Measurements from ENCODE around the gene RAP1GDS1.
"Not testable (repeated sequence)": the region's sequence is repeated elsewhere in the genome, so short reads cannot be mapped to it uniquely, and the experiment has no call there.

RAP1GDS1 gene

GRCh38 chr4:98470366-98470765 lies 209.2 kb downstream of the RAP1GDS1 start:
- intact Hi-C loops (cut with DNase I) = no loop called here
- DNase-seq = no peak

DNA sequence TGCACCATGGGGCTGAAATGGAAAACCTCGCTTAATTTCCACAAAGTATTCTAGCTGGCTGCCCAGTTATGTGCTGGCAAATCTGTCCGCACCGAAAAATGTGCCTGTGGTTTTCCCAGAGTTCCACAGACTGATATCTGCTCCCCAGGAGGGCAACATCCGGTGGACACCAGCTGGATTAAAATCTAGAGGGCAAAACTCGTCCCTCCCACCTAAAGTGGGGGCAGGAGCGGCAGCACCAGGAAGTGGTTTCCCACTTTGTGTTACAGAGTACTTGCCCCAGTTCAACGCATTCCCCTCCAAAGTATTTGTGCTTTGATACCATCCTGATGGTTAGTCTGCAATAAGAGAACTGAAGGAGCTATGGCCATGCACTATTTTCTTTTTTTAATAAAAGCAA lies 209.6 kb downstream of the RAP1GDS1 start:
- DNase-seq = peak in 1 of 10 donors; percentile 73
- intact Hi-C loops (cut with DNase I) = no loop called here

DNA sequence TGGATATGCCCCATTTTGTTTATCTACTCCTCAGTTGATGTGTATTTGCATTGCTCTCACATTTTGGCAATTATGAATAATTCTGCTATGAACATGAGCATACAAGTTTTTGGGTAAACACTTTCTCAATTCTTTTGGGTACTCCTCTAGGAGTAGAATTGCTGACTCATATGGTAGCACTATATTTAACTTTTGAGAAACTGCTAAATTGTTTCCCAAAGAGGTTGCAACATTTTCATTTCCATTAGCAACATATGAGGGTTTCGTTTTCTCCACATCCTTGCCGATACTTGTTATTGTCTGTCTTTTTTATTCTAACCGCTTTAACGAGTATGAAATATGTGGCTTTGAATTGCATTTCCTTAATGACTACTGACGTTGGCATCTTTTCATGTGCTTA lies 211.9 kb downstream of the RAP1GDS1 start:
- DNase-seq = no peak
- intact Hi-C loops (cut with DNase I) = no loop called here

- DNase-seq = no peak
- intact Hi-C loops (cut with DNase I) = no loop called here
These were observed 213.2 kb downstream of the RAP1GDS1 start for GRCh38 chr4:98474408-98474844.

DNA sequence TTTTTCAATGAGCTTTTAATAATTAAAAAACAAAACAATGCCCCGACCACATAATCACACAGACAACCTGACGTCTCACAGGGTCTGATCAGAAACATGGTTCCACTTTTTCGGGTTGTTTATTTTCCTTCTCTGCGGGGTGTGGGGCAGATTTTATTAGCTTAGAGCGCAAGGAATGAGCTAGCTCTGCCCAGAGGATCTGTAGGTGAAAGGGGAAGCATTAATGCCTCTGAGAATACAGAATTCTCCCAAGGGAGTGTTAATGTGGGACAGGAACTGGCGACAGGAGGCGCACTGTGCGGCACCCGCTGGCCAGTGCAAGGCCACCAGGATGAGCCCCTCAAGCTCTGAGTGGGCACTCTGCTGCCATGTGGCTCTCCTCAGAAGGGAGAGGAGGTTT lies 215.7 kb downstream of the RAP1GDS1 start:
- intact Hi-C loops (cut with DNase I) = no loop called here
- no peak for DNase-seq

- intact Hi-C loops (cut with DNase I); DNase-seq: not testable (repeated sequence)
These were observed 218.4 kb downstream of the RAP1GDS1 start for GRCh38 chr4:98479590-98479989.

DNA sequence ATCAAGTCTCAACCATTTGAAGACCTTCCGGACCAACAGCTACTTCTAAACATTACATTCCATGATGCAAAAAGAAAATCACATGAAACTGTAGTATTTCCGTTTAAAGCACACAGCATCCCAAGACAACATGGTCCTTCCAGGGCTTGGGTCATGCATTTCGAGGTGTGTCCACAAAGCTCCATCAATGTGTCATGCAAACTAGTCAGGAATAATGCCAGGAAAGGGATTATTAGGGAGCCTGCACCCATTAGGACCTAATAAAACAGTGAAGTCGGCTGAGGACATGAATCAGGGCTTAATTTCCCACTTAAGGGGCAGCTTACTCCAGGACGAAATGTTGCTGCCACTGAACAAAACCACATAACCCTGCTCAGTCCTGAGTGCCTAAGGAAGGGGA lies 219.4 kb downstream of the RAP1GDS1 start:
- intact Hi-C loops (cut with DNase I) = loop anchor here (5.0 kb wide), 1 partner anchor 152 kb away; no protein-coding TSS in a partner anchor
- DNase-seq = no peak

GRCh38 chr4:98481167-98481566 lies 220.0 kb downstream of the RAP1GDS1 start:
- DNase-seq = peak in 4 of 10 donors; percentile 31 to 88 (median 45)
- intact Hi-C loops (cut with DNase I) = loop anchor here (5.0 kb wide), 1 partner anchor 151 kb away; no protein-coding TSS in a partner anchor

DNA sequence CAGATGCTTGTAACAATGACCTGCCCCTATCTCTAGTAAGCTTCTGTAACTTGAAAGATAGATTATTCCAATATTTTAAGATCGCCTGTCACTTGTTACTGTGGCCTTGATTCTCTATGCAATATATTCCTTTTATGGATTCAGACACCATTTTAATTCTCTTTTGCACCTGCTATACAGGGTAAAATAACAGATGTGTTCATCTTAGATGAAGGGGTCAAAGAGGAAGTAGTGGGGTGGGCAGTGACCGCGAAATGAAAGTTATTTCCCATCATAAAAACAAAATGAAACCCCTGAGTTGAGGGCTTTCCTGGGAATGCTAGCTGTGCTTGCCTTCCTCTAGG lies 221.3 kb downstream of the RAP1GDS1 start:
- no peak for DNase-seq
- intact Hi-C loops (cut with DNase I) = loop anchor here (5.0 kb wide), 1 partner anchor 150 kb away; no protein-coding TSS in a partner anchor

DNA sequence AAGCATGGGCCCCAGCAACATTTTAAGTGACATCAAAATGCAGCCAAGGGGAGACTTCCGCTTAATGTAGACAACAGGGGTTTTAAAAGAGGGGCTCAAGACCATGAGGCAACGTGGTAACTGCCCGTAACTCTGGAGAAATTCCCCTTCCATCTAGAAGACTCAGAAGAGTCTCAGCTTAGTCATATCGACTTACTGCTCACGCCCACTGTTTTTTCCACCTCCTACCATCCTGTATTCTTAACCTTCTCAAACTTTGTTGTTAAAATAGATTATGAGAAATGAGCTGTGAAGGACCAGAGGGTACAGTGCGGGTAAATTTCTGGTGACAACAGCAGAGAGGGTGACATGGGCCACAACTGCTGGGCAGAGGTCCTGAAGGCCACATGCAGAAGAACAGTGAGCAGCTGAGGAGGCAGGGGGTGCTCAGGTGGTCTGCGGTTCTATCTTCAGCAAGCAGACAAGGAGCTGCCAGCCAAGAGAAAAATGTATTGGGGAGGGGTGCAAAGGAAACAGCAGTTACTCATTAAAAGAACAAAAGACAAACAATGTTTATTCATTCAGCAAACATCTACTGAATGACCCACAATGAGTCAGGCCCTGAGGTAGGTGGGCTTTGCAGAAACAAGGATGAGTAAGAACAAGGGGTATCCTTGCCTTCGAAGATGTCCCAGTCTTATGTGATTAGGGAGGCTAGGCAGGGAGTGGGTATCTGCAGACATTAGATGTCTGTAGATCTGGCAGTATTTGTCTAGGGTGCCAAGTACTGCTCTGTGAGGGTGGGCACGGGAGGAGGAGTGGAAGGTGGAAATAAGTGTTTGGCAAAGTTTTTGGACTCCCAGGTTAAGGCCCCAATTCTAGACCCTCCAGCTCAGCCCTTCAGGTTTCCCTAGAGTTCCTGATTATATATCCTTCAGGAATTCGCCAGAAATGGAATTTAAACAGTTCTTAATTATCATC lies 221.9 kb downstream of the RAP1GDS1 start:
- no peak for DNase-seq
- intact Hi-C loops (cut with DNase I) = loop anchor here (5.0 kb wide), 1 partner anchor 149 kb away; no protein-coding TSS in a partner anchor

DNA sequence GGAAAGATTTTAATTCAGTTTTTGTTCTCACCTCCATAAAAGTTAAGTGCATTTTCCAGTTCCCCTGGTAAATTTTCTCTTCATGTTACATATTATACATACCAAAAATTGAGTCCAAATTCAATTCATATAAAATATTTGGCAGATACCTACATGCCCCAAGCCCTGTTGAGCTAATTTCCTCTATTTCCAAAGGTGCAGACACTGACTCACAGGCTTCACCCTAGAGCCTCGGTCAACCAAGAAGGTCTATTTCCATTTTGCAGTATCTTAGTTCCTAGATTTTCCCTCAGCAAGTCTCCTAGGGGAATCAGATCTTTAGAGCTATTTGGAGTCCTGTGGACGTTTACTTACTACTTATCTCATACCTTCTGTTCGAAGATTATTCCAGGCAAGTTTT lies 222.8 kb downstream of the RAP1GDS1 start:
- intact Hi-C loops (cut with DNase I) = loop anchor here (5.0 kb wide), 1 partner anchor 148 kb away; no protein-coding TSS in a partner anchor
- no peak for DNase-seq

DNA sequence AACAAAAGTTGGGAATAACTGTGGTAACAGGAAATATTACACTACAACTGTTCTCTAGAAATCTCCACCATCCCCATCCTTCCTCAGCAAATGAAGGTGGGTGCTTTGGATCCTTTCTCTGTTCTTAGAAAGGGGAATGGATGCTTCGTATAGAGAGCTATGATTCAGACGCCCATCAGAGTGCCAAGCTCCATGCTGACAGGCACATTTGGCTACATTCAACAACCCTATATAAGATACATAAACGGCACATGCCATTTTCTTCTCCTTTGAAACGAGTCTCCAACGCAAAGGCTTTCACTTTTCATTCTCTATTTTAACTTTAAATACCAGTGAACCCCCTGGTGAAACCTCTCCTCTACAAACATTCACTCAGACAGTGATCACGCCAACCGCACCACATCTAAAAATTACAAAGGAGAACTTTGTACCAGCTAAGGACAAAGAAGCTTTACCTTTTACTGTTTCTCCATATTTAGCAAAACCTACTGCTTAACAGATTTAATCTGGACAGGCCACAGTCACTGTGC lies 224.7 kb downstream of the RAP1GDS1 start:
- no peak for DNase-seq
- intact Hi-C loops (cut with DNase I) = no loop called here

GRCh38 chr4:98490251-98490650 lies 229.1 kb downstream of the RAP1GDS1 start:
- no peak for DNase-seq
- intact Hi-C loops (cut with DNase I) = no loop called here

GRCh38 chr4:98491899-98492559 lies 230.8 kb downstream of the RAP1GDS1 start:
- intact Hi-C loops (cut with DNase I) = no loop called here
- no peak for DNase-seq

DNA sequence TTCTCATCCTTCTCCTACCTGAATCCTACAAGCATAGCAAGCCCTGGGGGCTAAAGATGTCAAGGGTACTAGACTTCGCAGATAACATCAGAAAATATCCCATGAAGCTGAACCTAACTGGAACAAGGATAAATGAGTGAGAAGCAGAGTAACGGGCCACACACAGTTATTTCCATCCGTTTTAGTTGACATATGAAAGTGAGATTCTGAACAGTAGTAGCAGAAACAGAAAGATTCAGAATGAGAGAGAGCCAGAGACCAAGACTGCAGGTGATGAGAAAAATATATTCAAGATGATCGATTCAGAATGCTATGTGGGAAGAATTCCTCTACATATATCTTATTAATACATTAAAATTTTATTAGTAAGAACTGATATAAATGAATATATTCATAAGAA lies 232.1 kb downstream of the RAP1GDS1 start:
- DNase-seq = no peak
- intact Hi-C loops (cut with DNase I) = no loop called here

All from posterior cingulate gyrus (tissue), 11 donors.